Right cardiac atrium (tissue), 5 donors: ENCODE results near the gene ALDOB. TPM values are rescaled to one million over a fixed set of nuclear protein-coding genes. Genes with fewer than 3 reads are reported as not detected.
A peak's percentile ranks its signal among the peaks of the same experiment; 100 is the strongest.

Experiments used
- ATAC-seq, 2 donors: fragments of 200-7000 bp; cut with Tn5 transposase; one replicate each; pipeline versions ENCODE4 v1.8.0 to v1.9.1; 2020; ENCODE audit warnings: moderate library complexity in 2 of 2, mild to moderate bottlenecking in 1 of 2
- DNase-seq, 3 donors: peaks; one replicate each; pipeline ENCODE4 v3.0.0-alpha.2; 2020
- H3K27ac ChIP-seq: one replicate; pipeline ENCODE4 v1.5.1; 2013; ENCODE audit warnings: mild to moderate bottlenecking, low read length, control low read depth, moderate library complexity
- H3K27me3 ChIP-seq: one replicate; pipeline ENCODE4 v1.6.1; 2013; ENCODE audit not compliant: control insufficient read depth, insufficient read depth
- H3K4me1 ChIP-seq: one replicate; pipeline ENCODE4 v1.6.1; 2013; ENCODE audit warnings: low read length; ENCODE audit not compliant: control insufficient read depth, insufficient read depth
- H3K4me3 ChIP-seq: one replicate; pipeline ENCODE4 v1.5.1; 2013; ENCODE audit warnings: low read length, control low read depth
- H3K9me3 ChIP-seq: one replicate; pipeline ENCODE4 v1.6.1; 2013; ENCODE audit warnings: low read length; ENCODE audit not compliant: control insufficient read depth
- WGBS: extraction: QIAGEN DNeasy Blood & Tissue Kit; methylation state at CpG from one replicate; pipeline ENCODE4 v1.1.7; 2013; 5-methylcytosine and 5-hydroxymethylcytosine counted together
- intact Hi-C, 4 donors: fragments of 100-400 bp; cut with DNase I; formaldehyde crosslinking; loops; one replicate each; pipeline versions ENCODE4 v1.11.0 to v1.14.0; 2022 to 2023
- polyA plus RNA-seq: library from polyadenylated mRNA; stranded (reverse); fragments of 200-250 nt; gene quantifications from one replicate; pipeline ENCODE4 v1.2.3, GENCODE V29; 2013
- total RNA-seq, 4 donors: library from RNA; stranded (reverse); fragmentation: NEBNext Ultra II Directional; extraction: Animal tissue kit (Norgen Biotek cat#: 25700); gene quantifications; one replicate each; pipeline ENCODE4 v1.2.1, GENCODE V29; 2021
- donor health status: healthy with polysubstance abuse.
- donor health status: DM: no; HTN: yes; CAD: no.
- donor health status: DM: no; HTN: no; CAD: no.
- donor health status: DM: no; HTN: yes; CAD: no; lungs with severe emphysema.
- donor health status: DM: yes; HTN: yes; CAD: no.

Gene ALDOB
- total and polyA plus RNA-seq, 5 donors: 0.40 to 1.8 (median 0.71) TPM

DNA sequence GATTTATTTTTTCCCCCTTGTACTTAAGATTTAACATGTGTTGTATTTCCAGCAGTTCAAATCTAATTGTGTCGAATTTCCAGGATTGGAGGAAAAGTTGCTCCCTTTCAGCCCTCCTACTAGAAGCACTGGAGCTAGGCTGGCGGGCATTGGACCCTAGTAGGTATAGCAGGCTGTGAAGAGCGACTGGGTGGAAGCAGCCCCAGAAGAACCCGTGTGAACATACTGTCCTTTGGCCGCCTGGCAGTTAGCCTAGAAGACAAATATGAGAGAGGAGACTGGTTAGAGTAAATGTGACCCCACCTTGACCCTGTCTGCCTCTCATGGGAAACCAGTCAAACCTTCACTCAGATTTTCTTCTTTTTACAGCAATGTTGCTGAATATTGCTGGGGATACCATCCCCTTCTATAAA is 13.9 kb downstream of the ALDOB start:
- Histone ChIP-seq H3K27ac (no peak overlapping the region), H3K4me1 (no peaks in the 10 kb centered on the region), H3K27me3 (no peaks in the 10 kb centered on the region), H3K4me3 (no peak overlapping the region), H3K9me3 (no peaks in the 10 kb centered on the region)
- ATAC-seq (peak; percentile 29 to 33), DNase-seq (peak in 2 of 3 donors; percentile 14 to 40)
- WGBS: 72% methylated on average over 5 of the region's 5 CpGs
- intact Hi-C loops: no loop called here

DNA sequence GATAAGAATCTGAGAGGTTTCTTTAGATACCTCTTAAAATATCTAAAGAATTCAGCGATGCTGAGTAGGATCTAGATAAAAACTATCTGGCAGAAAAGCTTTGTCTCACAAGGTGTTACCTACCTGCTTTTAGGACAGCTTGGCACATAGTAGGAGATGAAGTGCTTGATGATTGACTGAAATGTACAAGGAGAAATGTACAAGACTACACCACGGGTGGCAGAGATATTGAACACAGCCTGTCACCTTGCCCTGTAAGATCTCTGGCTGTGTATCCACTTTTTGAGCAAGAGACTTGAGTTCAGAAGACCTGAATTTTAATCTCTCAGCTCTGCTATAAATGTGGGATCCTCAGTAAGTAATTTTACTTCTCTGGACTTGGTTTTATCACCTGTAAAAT is 15.7 kb downstream of the ALDOB start:
- peaks cover 2% of the 10 kb centered on the region for H3K9me3 ChIP-seq
- DNase-seq (no peak), ATAC-seq (no peak)
- H3K27me3 ChIP-seq: no peaks in the 10 kb centered on the region
- no peak overlapping the region for H3K4me3 ChIP-seq
- no peak overlapping the region for H3K27ac ChIP-seq
- intact Hi-C loops: no loop called here
- no peaks in the 10 kb centered on the region for H3K4me1 ChIP-seq
- WGBS: 67% methylated on average over 2 of the region's 2 CpGs

DNA sequence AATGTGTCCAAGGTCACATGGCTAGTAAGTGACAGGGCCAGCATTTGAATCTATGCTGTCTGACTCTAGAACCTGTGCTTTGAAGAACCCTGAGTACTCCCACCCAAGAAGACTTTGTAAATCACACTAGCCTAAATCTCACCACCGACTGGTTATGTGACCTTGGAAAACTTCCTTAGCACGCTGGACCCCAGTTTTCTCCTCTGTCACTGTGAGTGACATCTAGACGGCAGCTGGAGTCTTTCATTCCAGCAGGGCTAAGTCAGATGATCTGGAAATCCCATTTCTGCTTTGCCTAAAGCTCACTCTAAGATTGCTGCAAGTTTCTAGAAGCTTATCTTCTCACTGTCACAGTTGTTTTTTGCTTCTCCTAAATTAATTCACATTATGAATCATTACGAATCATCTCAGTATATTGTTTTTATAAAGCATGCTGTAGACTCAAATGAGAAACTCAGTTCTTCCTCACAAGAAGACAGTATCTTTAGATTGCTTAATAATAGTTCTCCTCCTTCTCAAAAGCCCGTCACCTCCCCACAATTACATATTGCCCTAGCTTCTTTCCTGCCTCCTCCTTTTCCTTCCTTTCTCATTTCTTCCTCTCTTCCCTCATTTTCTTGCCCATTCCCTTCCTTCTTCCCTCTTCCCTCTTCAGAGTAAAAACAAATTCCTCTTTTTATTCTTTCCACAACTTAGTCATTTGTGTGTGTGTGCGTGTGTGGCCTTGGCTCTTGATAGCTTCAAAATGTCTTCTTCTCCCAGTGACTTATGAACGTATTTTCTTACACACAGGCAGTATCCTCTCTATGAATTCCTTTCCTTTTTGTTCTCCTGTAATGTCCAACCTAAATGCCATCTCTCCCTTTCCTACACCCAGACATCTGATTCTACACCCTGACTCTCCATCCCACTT is 16.8 kb downstream of the ALDOB start:
- no peak overlapping the region for H3K4me3 ChIP-seq
- H3K9me3 ChIP-seq: peaks cover 2% of the 10 kb centered on the region
- no peak overlapping the region for H3K27ac ChIP-seq
- DNase-seq (no peak), ATAC-seq (no peak)
- intact Hi-C loops: no loop called here
- no peaks in the 10 kb centered on the region for H3K27me3 ChIP-seq
- 65% methylated on average over 7 of the region's 7 CpGs for WGBS
- H3K4me1 ChIP-seq: no peaks in the 10 kb centered on the region

DNA sequence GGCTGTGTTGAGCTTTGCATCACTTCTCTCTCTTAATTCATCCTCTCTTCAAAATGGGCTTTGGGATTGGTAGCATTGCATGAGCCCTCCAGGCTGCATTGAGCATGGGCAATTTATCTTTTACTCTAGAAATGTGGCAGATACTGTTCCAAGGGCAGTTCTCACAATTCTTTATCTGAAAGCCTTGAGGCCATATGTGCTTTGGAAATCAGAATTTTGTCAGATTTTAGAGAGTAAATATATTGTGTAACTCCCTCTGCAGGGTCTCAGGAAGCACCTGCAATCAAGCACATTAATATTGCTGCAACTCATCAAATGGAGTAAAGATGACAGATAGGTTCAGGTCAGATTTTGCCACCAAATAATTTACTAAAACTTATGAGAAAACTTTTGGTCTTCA is 17.6 kb downstream of the ALDOB start:
- H3K9me3 ChIP-seq: peaks cover 2% of the 10 kb centered on the region
- intact Hi-C loops: no loop called here
- DNase-seq (no peak), ATAC-seq (no peak)
- H3K4me3 ChIP-seq: no peak overlapping the region
- no peaks in the 10 kb centered on the region for H3K4me1 ChIP-seq
- no peaks in the 10 kb centered on the region for H3K27me3 ChIP-seq
- H3K27ac ChIP-seq: no peak overlapping the region

DNA sequence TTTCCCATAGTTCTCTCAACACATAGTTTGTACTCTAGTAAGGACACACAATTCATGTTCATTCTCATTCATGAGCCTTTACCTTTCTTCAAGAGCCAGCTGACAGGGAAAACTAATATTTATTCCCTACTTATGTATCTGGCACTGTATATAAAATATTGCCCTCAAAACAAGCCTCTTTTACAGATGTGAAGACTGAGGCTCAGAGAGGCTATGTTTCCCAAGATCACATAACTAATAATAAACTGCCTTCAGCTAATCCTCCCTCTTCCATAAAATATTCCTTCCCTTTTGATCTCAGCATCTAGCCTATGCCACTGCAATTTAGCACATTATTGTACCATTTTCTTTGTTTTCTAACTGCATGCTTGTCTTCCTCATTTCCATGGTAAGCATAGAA is 18.2 kb downstream of the ALDOB start:
- no peak overlapping the region for H3K4me3 ChIP-seq
- H3K27me3 ChIP-seq: no peaks in the 10 kb centered on the region
- peaks cover 2% of the 10 kb centered on the region for H3K9me3 ChIP-seq
- no peak for ATAC-seq
- H3K4me1 ChIP-seq: no peaks in the 10 kb centered on the region
- DNase-seq: no peak
- no peak overlapping the region for H3K27ac ChIP-seq
- intact Hi-C loops: no loop called here

DNA sequence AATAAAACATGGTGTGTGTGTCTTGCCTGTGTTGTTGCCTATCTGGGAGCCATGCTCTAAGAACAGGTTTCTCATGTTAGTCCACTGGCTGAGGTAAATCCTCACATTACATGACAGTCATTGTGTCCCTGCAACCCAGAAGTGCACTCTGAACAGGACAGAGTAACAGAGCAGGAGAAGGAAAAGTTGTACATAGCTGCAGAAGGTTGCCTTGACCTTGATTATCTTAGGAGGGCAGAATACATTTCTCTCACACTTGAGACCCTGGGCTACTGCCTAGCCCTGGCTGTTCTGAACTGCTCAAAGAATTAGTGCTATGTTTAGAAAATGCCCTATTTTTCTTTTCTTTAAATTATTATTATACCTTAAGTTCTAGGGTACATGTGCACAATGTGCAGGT is 20.0 kb downstream of the ALDOB start:
- no peak overlapping the region for H3K4me3 ChIP-seq

DNA sequence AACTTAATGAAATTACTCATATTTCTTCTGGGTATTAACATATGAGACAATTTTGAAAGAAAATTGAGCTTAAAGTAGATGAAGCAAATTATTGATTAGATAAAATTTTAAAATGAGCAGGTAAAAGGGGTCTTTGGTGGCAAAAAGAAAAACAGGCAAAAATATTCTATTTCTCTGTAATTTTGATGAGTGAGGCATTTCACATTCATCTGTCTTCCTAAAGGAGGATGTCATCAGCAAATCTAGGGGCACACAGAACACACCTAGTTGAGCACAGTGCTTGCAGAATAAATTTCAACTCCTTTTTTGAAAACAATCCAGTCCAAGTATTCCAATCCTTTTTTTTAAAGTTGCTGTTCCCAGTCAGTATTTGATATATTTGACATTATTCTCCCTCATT is 20.7 kb downstream of the ALDOB start:
- ATAC-seq: no peak
- Histone ChIP-seq H3K4me3 (no peak overlapping the region), H3K27ac (no peak overlapping the region), H3K4me1 (no peaks in the 10 kb centered on the region), H3K9me3 (peaks cover 2% of the 10 kb centered on the region), H3K27me3 (no peaks in the 10 kb centered on the region)
- intact Hi-C loops: no loop called here
- DNase-seq: no peak

More for the DNA sequence above, 20.0 kb downstream of the ALDOB start:
- Histone ChIP-seq H3K27me3 (no peaks in the 10 kb centered on the region), H3K4me1 (no peaks in the 10 kb centered on the region), H3K27ac (no peak overlapping the region), H3K9me3 (peaks cover 2% of the 10 kb centered on the region)
- no peak for DNase-seq
- ATAC-seq: no peak
- intact Hi-C loops: no loop called here

DNA sequence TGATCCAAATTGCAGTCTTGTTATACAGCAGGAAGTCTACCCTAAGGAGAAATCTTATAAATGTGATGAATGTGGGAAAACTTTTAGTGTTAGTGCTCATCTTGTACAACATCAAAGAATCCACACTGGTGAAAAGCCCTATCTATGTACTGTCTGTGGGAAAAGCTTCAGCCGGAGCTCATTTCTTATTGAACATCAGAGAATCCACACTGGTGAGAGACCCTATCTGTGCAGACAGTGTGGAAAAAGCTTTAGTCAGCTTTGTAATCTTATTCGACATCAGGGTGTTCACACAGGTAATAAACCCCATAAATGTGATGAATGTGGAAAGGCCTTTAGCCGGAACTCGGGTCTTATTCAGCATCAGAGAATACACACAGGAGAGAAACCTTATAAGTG is 26.5 kb downstream of the ALDOB start:
- ATAC-seq (peak in 1 of 2 donors; percentile 37), DNase-seq (no peak)
- no peaks in the 10 kb centered on the region for H3K27me3 ChIP-seq
- H3K4me3 ChIP-seq: no peak overlapping the region
- H3K9me3 ChIP-seq: peaks cover 13% of the 10 kb centered on the region
- H3K27ac ChIP-seq: no peak overlapping the region
- H3K4me1 ChIP-seq: no peaks in the 10 kb centered on the region
- intact Hi-C loops: no loop called here
- 99% methylated on average over 4 of the region's 4 CpGs for WGBS

DNA sequence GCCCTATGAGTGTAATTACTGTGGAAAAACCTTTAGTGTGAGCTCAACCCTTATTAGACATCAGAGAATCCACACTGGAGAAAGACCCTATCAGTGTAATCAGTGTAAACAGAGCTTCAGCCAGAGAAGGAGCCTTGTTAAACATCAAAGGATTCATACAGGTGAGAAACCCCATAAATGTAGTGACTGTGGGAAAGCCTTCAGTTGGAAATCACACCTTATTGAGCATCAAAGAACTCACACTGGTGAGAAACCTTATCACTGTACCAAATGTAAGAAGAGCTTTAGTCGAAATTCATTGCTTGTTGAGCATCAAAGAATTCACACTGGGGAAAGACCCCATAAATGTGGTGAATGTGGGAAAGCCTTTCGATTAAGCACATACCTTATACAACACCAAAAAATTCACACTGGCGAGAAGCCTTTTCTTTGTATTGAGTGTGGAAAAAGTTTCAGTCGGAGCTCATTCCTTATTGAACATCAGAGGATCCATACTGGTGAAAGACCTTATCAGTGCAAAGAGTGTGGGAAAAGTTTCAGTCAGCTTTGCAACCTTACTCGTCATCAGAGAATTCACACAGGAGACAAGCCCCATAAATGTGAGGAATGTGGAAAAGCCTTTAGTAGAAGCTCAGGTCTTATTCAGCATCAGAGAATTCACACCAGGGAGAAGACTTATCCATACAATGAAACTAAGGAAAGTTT is 27.0 kb downstream of the ALDOB start:
- ATAC-seq (no peak), DNase-seq (no peak)
- peaks cover 13% of the 10 kb centered on the region for H3K9me3 ChIP-seq
- no peaks in the 10 kb centered on the region for H3K4me1 ChIP-seq
- intact Hi-C loops: no loop called here
- no peak overlapping the region for H3K4me3 ChIP-seq
- no peaks in the 10 kb centered on the region for H3K27me3 ChIP-seq
- H3K27ac ChIP-seq: no peak overlapping the region
- WGBS: 98% methylated on average over 5 of the region's 5 CpGs

DNA sequence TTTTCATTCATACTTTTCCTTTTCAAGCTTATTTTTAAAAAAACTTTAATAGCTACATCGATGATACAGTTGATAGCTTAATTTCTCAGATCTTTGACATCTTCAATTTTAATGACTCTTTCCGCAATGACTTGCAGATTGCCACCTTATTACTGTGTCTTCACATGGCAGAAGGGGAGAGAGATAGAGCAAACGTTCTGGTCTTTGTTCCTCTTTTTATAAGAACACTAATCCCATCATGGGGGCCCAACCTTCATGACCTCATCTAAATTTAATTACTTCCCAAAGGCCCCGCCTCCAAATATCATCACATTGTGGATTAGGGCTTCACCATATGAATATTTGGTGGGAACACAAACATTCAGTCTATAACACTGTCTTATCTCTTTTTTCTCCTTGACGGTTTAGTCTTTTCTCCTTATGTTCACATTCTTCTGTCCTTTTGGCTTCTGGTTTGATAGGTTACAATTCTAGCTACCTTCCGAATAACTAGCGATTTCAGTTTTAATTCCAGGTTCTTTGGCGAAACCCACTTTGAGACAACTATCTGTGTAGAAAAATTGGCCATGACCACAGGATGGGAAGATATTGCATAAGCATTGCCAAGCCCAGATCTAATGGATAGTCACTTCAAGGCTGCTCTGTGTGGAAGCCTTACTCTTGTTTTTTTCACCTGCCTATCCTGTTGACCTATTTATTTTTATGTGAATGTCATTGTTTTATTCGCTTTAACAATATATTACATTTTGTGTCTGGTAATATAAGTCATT is 31.9 kb downstream of the ALDOB start:
- H3K4me3 ChIP-seq: no peak overlapping the region
- no peak overlapping the region for H3K27ac ChIP-seq
- no peaks in the 10 kb centered on the region for H3K4me1 ChIP-seq
- 96% methylated on average over 9 of the region's 9 CpGs for WGBS
- H3K27me3 ChIP-seq: no peaks in the 10 kb centered on the region
- intact Hi-C loops: no loop called here
- H3K9me3 ChIP-seq: peaks cover 12% of the 10 kb centered on the region
- ATAC-seq: no peak
- no peak for DNase-seq

DNA sequence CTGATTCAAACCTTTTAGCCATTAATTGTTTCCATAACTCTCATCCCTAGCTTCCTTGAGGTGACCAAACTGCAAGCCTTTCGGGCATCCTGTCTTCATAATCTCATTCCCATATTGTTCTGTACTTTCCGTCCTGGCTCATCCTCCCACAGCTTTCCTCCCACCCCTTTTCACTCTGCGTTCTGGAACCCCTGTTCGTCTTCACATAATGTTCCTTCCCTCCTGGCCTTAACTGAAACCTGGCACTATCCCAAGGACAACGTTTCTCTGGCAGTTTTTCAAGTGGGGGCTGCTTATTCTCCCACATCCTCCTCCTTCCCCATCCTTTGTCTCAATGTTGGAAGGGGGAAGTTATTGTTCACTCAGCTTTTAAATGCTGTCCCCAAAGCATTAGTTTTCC is 35.5 kb downstream of the ALDOB start:
- no peaks in the 10 kb centered on the region for H3K9me3 ChIP-seq
- WGBS: 14% methylated on average over 5 of the region's 5 CpGs
- H3K4me1 ChIP-seq: peaks cover 2% of the 10 kb centered on the region
- ATAC-seq (peak in 1 of 2 donors; percentile 36), DNase-seq (peak; percentile 14 to 46 (median 33))
- intact Hi-C loops: no loop called here
- peak overlapping the region; percentile 95 for H3K4me3 ChIP-seq
- no peaks in the 10 kb centered on the region for H3K27me3 ChIP-seq
- no peak overlapping the region for H3K27ac ChIP-seq
